ENCODE results near the gene LRIF1.

DNA sequence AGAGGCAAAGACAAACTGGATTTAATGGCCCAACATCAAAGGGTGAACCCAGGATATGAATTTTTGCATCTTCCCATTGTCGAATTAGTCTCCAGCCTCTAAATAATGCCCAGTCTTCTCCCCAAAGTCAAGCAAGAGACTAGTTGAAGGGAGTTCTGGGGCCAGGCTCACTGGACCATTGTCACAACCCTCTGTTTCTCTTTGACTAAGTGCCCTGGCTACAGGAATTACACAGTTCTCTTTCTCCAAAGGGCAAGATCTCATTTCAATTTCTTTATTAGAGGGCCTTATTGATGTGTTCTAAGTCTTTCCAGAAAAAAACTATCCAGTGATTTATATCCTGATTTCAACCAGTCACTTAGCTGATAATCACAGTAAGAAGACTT lies 64.3 kb downstream of the LRIF1 start:
- no peak for TF ChIP-seq CTCF (IDR thresholded peaks at IDR 0.05)
- TF ChIP-seq POLR2A (IDR thresholded peaks at IDR 0.05) = no peak
- TF ChIP-seq POLR2AphosphoS5 (IDR thresholded peaks at IDR 0.05) = no peak

Measured in transverse colon (tissue), 4 donors.